ENCODE data around the gene PTPRN2.
"Not testable (repeated sequence)": the region's sequence is repeated elsewhere in the genome, so short reads cannot be mapped to it uniquely, and the experiment has no call there.

The PTPRN2 gene

GRCh38 chr7:158587162-158588084 is at the start of gene PTPRN2:
TSS of gene PTPRN2 (minus strand) at chr7:158587823.
- DNase-seq (ENCODE audit: low read depth): no peak
- peak within 1 kb of the TSS; percentile 38 for H3K4me3 ChIP-seq (ENCODE audit: low read depth, low read length)
- TF ChIP-seq CTCF (IDR thresholded peaks at IDR 0.05; ENCODE audit: control insufficient read depth, extremely low read depth, insufficient read depth): no peak

- no peak for TF ChIP-seq CTCF (IDR thresholded peaks at IDR 0.05; ENCODE audit: control insufficient read depth, extremely low read depth, insufficient read depth)
- no peak for DNase-seq (ENCODE audit: low read depth)
- no peak overlapping the region for H3K4me3 ChIP-seq (ENCODE audit: low read depth, low read length)
Measured at GRCh38 chr7:158633055-158633956, 45.7 kb upstream of the PTPRN2 start.

- no peak for TF ChIP-seq CTCF (IDR thresholded peaks at IDR 0.05; ENCODE audit: control insufficient read depth, extremely low read depth, insufficient read depth)
- DNase-seq (ENCODE audit: low read depth): no peak
- no peak overlapping the region for H3K4me3 ChIP-seq (ENCODE audit: low read depth, low read length)
Measured at GRCh38 chr7:158631574-158632195, 44.1 kb upstream of the PTPRN2 start.

GRCh38 chr7:158626289-158626688 is 38.7 kb upstream of the PTPRN2 start:
- DNase-seq (ENCODE audit: low read depth); H3K4me3 ChIP-seq (ENCODE audit: low read depth, low read length): not testable (repeated sequence)

GRCh38 chr7:158623241-158623640 is 35.6 kb upstream of the PTPRN2 start:
- DNase-seq (ENCODE audit: low read depth): no peak
- no peak for TF ChIP-seq CTCF (IDR thresholded peaks at IDR 0.05; ENCODE audit: control insufficient read depth, extremely low read depth, insufficient read depth)
- H3K4me3 ChIP-seq (ENCODE audit: low read depth, low read length): no peak overlapping the region

GRCh38 chr7:158620839-158621441 is 33.3 kb upstream of the PTPRN2 start:
- DNase-seq (ENCODE audit: low read depth): no peak
- TF ChIP-seq CTCF (IDR thresholded peaks at IDR 0.05; ENCODE audit: control insufficient read depth, extremely low read depth, insufficient read depth): no peak
- H3K4me3 ChIP-seq (ENCODE audit: low read depth, low read length): no peak overlapping the region

Measured in LNCaP clone FGC (cell line).